ENCODE results near the gene SERINC2. TPM values are rescaled to one million over a fixed set of nuclear protein-coding genes. Genes with fewer than 3 reads are reported as not detected.
"Not testable (repeated sequence)": the region's sequence is repeated elsewhere in the genome, so short reads cannot be mapped to it uniquely, and the experiment has no call there.

Gene SERINC2
- total and polyA plus RNA-seq, 8 donors = 12.3 to 114 (median 66.0) TPM

- Histone ChIP-seq H3K27ac (no peak overlapping the region), H3K36me3 (no peaks in the 10 kb centered on the region), H3K4me3 (no peak overlapping the region), H3K4me1 (no peaks in the 10 kb centered on the region), H3K9me3 (peaks cover 0 to 14% (median 0%) of the 10 kb centered on the region in 4 donors), H3K27me3 (no peaks in the 10 kb centered on the region)
- intact Hi-C loops (cut with DNase I; ENCODE audit: low total_unique reads) = no loop called here
- 68 to 86% (median 82%) methylated on average over 10 of the region's 10 CpGs for WGBS, 5 donors
- peak in 1 of 2 donors; percentile 23 for DNase-seq
- TF ChIP-seq POLR2A (IDR thresholded peaks at IDR 0.05) (no peak), EP300 (IDR thresholded peaks at IDR 0.05) (no peak), POLR2AphosphoS5 (IDR thresholded peaks at IDR 0.05) (no peak), CTCF (IDR thresholded peaks at IDR 0.05) (no peak)
These were observed 64.2 kb downstream of the SERINC2 start for GRCh38 chr1:31476891-31477846.

- Histone ChIP-seq H3K4me1 (no peaks in the 10 kb centered on the region), H3K4me3 (no peak overlapping the region), H3K9me3 (peaks cover 0 to 14% (median 0%) of the 10 kb centered on the region in 4 donors), H3K27ac (no peak overlapping the region), H3K27me3 (no peaks in the 10 kb centered on the region), H3K36me3 (no peaks in the 10 kb centered on the region)
- TF ChIP-seq CTCF (IDR thresholded peaks at IDR 0.05) = no peak
- no peak for TF ChIP-seq POLR2AphosphoS5 (IDR thresholded peaks at IDR 0.05)
- no peak for TF ChIP-seq POLR2A (IDR thresholded peaks at IDR 0.05)
- no peak for TF ChIP-seq EP300 (IDR thresholded peaks at IDR 0.05)
- no peak for DNase-seq
- intact Hi-C loops (cut with DNase I; ENCODE audit: low total_unique reads) = no loop called here
- WGBS, 5 donors = 89 to 99% (median 92%) methylated on average over 2 of the region's 2 CpGs
These were observed 65.2 kb downstream of the SERINC2 start for GRCh38 chr1:31478167-31478566.

- peaks cover 0 to 14% (median 0%) of the 10 kb centered on the region in 4 donors for H3K9me3 ChIP-seq
- TF ChIP-seq POLR2A (IDR thresholded peaks at IDR 0.05) (no peak), CTCF (IDR thresholded peaks at IDR 0.05) (no peak), EP300 (IDR thresholded peaks at IDR 0.05) (no peak), POLR2AphosphoS5 (IDR thresholded peaks at IDR 0.05) (no peak)
- H3K36me3 ChIP-seq = no peaks in the 10 kb centered on the region
- H3K27ac ChIP-seq = no peak overlapping the region
- DNase-seq = no peak
- intact Hi-C loops (cut with DNase I; ENCODE audit: low total_unique reads) = no loop called here
- no peaks in the 10 kb centered on the region for H3K4me1 ChIP-seq
- no peaks in the 10 kb centered on the region for H3K27me3 ChIP-seq
- H3K4me3 ChIP-seq = no peak overlapping the region
- WGBS, 5 donors = 69 to 90% (median 88%) methylated on average over 2 of the region's 2 CpGs
These were observed 66.8 kb downstream of the SERINC2 start for GRCh38 chr1:31479811-31480210.

GRCh38 chr1:31480426-31480825 is 67.4 kb downstream of the SERINC2 start:
- H3K27ac ChIP-seq; H3K4me3 ChIP-seq; H3K27me3 ChIP-seq; DNase-seq; H3K36me3 ChIP-seq; intact Hi-C loops (cut with DNase I; ENCODE audit: low total_unique reads); H3K4me1 ChIP-seq: not testable (repeated sequence)
- H3K9me3 ChIP-seq = peaks cover 0 to 14% (median 0%) of the 10 kb centered on the region in 4 donors
- WGBS, 5 donors = 68 to 96% (median 84%) methylated on average over 4 of the region's 4 CpGs
